Stimulated activated CD4-positive, alpha-beta T cell treated with anti-CD3 and anti-CD28 coated beads, TNF-alpha, amount 100 ng/mL, for 1 hour (primary cell): ENCODE measurements around the gene TRIP12.
"Not testable (repeated sequence)": the region's sequence is repeated elsewhere in the genome, so short reads cannot be mapped to it uniquely, and the experiment has no call there.

ENCODE experiments used
- DNase-seq, 3 donors: peaks; one replicate each; pipeline ENCODE4 v3.0.0-alpha.2; 2020; ENCODE audit warnings: low read depth in 3 of 3, low spot score in 1 of 3

The TRIP12 gene

GRCh38 chr2:229779650-229780049 lies 142.2 kb downstream of the TRIP12 start:
- no peak for DNase-seq

- DNase-seq: no peak
Measured at GRCh38 chr2:229777716-229778115, 144.1 kb downstream of the TRIP12 start.

DNA sequence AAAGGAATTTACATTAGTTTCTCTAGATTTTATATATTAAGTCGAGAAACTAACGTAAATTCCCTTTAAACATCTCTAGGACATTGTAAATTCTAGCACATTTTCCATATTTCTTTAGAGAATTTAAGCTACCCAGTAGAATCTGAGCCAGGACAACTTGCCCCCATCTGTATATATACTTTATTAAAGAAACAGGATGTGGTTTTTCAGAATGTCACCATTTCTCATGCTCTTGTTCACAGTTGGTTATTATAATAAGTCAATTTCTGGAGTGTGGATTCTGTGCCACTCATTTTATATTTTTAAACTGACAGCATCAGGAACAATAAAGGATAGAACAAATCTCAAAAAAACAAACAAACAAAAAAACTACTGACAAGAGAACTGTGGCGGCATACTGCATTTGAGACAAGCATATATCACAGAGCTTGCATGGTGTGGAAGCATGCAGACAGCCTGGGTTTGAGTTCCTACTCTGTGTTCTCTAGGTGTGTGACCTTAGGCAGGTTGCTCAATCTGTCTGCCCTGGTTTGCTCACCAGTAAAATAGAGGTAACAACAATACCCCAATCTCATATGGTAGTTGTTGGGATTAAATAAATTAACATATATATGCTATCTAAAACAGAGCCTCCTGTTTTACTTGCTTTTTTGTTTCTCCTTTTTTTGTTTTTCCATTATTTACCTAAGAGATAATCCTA lies 146.0 kb downstream of the TRIP12 start:
- no peak for DNase-seq

DNA sequence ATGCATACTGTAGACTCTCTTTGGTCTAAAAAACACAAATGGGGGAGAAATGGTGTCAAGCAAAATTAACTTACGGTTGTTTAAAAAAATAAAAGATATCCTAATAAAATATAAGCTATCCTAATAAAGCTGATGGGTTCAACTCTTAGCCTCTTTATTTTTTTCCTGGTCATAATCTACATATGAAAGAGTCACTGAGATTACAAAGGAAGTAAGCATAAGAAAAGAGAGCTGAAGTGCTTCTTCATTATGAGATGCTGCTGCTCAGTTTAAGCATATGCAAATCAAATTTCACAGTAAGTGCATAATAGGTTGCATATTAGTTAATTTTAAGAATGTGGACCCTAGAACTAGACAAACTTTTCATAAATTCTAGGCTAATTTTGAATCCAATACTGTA lies 147.6 kb downstream of the TRIP12 start:
- no peak for DNase-seq

DNA sequence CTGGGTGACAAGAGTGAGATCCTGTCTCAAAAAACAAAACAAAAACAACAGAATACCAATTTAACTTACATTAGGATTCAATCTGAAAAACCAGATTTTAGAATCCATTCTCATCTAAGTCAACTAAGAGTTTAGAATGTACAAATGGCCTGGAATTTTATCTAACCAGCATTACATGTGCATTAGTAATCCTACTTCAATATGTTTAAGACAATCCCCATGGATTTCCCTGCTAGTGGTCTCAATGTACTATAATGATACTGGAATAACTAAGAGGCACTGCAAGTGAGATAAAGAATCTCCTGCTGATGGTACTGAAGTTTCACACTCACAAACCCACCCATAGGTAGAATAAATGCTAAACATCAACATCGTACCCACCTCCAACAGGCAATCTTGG lies 153.6 kb downstream of the TRIP12 start:
- DNase-seq: no peak

- no peak for DNase-seq
Measured at GRCh38 chr2:229765721-229766120, 156.1 kb downstream of the TRIP12 start.

GRCh38 chr2:229761663-229762062 lies 160.1 kb downstream of the TRIP12 start:
- no peak for DNase-seq

DNA sequence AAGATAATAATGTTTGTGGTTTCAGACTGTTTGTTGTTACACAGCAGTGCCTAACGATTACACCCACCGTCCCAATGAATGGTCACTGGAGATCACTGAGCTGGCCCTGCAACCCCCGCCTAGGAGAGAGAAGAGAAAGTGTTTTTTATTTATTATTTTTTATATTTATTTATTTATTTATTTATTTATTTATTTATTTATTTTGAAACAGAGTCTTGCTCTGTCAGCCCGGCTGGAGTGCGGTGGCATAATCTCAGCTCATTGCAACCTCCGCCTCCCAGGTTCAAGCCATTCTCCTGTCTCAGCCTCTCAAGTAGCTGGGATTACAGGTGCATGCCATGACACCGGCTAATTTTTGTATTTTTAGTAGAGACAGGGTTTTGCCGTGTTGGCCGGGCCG lies 164.3 kb downstream of the TRIP12 start:
- DNase-seq: not testable (repeated sequence)

- DNase-seq: no peak
Measured at GRCh38 chr2:229752970-229753729, 168.7 kb downstream of the TRIP12 start.

DNA sequence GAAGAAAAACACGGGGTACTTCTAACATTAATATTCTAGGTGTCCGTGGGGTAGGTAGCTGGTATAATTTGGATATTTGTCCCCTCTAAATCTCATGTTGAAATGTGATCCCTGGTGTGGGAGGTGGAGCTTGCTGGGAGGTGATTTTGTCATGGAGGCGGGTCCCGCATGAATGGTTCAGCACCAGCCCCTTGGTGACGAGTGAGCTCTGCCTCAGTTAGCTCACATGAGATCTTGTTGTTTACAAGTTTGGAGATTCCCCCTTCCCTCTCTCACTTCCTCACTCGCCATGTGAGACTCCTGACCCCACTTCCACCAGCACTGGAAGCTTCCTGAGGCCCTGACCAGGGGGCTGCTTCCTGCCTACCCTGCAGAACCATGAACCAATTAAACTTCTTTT lies 172.0 kb downstream of the TRIP12 start:
- DNase-seq: no peak

- DNase-seq: no peak
Measured at GRCh38 chr2:229748950-229749349, 172.9 kb downstream of the TRIP12 start.

GRCh38 chr2:229742691-229743090 lies 179.1 kb downstream of the TRIP12 start:
- not testable (repeated sequence) for DNase-seq

GRCh38 chr2:229740279-229740678 lies 181.5 kb downstream of the TRIP12 start:
- DNase-seq: no peak

GRCh38 chr2:229738024-229738625 lies 183.7 kb downstream of the TRIP12 start:
- no peak for DNase-seq

DNA sequence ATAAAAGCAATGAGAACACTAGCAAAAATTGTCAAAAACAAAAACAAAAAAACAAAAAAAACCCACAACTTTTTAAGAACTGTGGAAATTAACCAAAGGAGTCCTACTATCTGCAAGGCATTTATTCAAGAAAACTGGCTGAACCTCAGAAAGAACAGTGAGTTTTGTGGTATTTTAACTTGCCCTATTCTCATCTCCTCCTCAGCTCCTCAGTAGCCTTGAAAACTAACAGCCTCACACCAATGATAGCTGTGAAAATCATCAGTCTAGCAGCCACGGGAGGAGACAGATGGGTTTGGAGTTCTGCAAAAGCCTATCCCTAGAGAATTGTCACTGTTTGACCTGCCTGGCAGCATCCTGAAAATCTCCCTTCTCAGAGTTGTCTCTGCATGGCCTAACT lies 187.4 kb downstream of the TRIP12 start:
- no peak for DNase-seq

GRCh38 chr2:229733611-229734245 lies 188.1 kb downstream of the TRIP12 start:
- no peak for DNase-seq

GRCh38 chr2:229732897-229733296 lies 188.9 kb downstream of the TRIP12 start:
- no peak for DNase-seq

DNA sequence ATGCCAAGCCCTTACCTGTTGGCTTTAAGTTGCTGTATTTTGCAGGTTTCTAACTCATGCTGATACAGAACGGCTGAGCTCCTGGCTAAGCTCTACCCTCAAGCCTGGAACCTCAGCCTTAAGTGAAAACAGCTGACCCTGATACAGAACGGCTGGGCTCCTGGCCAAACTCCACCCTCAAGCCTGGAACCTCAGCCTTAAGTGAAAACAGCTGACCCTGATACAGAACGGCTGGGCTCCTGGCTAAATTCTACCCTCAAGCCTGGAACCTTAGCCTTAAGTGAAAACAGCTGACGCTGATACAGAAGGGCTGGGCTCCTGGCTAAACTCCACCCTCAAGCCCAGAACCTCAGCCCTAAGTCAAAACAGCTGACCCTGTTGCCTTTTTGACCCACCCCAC lies 189.9 kb downstream of the TRIP12 start:
- DNase-seq: no peak

DNA sequence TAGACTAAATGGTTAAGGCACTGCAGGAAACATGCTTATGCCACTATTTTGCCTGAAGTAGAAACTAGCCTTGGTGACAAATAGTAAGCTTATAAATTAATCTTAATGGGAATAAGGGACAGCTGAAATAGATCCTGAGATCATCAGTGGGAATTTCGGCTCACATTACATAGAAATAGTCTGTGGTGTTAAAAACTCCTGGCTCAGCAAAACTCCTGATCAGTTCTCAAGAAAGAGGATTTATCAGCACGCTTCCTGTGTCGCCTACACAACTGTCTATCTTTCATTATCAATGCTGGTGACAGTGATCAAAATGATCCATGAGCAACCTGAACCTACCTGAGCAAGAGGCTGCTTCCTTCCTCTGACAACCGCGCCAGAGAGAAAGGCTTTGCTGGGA lies 190.4 kb downstream of the TRIP12 start:
- no peak for DNase-seq

DNA sequence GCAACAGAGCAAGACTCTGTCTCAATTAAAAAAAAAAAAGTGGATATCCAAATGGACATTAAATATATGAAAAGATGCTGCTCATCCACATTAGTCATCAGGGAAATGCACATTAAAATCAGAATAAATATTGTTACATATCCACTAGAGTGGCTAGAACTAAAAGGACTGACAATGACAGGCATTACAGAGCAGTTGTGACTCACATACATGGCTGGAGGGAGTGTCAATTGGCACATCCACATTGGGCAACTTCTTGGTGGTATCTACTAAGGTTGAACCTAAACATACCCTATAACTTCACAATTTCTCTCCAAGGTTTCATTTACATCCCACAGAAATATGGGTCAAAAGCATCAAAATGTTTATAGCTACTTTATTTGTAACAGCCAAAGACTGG lies 193.4 kb downstream of the TRIP12 start:
- no peak for DNase-seq

GRCh38 chr2:229726643-229727042 lies 195.2 kb downstream of the TRIP12 start:
- no peak for DNase-seq
